HCEC 1CT (cell line): ENCODE results near the gene NKIRAS2.

Experiments
- DNase-seq: peaks from one replicate; pipeline ENCODE4 v3.0.0-alpha.2; 2017

The NKIRAS2 gene

DNA sequence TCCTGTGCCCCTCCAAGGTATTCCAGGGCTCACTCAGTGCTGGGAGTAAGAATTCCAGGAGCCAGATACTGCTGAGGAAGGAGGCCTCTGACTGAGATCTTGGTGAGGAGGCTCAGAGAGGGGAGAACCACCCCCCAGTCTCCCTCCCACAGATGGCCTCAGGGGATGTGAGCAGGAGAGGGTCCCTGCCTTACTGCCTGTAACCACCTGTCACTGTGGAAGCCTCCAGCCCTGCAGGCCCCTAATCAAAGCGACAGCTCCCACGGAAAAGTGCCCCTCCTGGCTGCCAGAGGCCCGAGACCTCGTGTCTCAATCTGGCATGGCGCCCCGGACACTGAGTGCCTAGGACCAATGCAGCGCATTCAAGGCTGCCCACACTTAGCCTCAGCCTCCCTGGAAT lies 38.2 kb downstream of the NKIRAS2 start:
- DNase-seq, result no peak

DNA sequence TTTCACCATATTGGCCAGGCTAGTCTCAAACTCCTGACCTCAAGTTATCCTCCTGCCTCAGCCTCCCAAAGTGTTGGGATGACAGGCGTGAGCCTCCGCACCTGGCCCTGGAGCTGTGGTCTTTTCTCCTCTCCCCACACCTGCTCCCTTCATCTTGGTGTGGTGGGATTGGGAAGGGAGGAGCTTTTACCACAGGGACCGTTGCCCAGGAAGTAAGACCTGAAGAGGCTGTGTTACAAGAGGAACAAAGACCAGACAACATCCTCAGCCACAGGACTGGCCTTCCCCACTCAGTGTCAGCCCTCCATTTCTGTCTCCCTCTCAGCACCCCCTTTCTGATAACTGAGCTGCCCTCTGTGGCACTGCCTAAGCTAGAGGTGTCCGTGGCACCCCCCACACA lies 39.9 kb downstream of the NKIRAS2 start:
- no peak for DNase-seq

DNA sequence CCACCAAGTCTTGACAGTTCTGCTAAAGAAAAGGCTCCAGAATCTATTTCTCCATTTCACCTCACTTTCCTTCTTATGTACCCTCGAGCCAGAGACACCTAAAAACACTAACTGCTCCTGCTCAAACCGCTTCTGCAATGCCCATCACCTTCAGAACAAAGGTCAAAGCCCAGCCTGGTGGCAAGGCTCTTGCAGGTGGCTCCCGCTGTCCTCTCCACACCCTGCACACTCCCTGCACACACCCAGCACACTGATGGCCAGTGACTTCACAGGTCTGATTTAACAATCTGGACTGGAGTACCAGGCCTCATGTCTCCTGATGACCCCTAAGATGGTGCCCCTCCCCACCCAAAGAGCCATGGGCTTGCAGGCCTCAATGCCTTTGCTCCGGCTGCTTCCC lies 40.3 kb downstream of the NKIRAS2 start:
- DNase-seq, result no peak

DNA sequence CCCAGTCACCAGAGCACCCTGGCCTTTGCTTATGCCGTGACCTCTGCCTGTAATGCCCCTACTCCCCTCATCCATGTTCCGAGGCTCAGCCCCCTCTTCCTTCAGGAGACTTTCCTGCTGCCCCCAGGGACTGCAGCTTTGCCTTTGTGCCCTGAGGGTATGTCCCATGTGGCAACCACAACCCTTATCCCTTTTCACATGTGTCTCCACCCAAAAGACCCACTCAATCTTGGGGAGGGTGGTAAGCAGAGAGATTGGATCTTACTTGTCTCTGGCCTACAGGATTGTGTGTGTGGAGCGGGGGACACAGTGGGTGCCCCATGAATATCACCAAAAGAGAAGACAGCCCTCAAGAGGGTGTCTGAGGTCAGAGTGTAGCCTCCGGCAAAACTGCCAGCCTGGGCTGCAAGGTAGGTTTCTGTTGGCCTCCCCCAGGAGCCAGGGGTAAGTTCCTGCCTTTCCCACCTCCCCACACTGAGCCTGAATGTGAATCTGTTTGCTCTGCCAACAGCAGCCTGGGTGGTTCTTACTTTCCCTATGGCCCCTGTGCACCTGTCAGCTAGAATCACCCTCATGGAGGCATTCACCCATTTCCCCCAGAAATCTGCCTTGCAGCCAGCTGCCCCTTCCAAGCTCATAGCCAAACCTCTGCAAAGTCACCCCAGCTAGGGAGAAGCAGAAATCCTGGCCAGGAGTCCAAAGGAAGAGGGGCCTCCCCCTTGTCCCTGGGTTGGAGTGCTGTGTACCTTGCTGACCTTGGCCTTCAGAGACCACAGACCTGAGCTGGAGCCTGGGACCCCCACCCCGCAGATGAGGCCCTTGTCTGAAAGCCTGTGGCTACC lies 42.0 kb downstream of the NKIRAS2 start:
- DNase-seq, result no peak

DNA sequence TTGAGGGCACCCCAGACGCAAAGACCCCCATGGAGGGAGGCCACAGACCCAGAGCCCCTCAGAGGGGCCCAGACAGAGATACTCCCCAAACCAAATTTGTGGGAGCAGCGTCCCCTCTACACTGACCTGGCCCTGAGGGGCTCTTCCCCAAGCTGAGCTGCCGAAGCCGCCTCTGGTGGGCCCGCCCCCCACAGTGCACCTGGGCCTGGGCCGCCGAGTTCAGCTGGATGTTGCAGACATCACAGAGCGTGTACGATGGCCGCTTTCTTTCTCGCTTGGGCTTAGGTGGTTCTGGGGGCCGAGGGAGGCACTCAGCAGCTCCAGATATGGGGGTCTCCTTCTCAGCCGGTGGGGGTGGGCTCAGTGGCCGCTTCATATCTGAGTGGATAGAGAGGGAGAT lies 42.8 kb downstream of the NKIRAS2 start:
- no peak for DNase-seq

DNA sequence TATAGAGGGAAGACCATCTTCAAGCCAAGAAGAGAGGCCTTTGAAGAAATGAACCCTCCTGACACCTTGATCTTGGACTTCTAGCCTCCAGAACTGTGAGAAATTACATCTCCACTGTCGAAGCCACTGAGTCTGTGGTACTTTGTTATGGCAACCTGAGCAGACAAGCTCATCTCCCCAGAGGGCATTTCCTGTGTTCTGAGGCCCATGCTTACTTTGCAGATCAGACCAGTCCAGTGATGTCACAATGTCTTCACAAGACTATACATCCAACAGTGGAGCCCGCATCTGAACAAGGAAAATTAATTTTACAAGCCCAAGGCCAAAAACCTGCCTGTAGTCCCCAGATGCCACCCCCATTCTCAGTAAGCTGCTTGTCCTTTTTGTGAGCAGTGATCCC lies 45.3 kb downstream of the NKIRAS2 start:
- DNase-seq, result no peak

DNA sequence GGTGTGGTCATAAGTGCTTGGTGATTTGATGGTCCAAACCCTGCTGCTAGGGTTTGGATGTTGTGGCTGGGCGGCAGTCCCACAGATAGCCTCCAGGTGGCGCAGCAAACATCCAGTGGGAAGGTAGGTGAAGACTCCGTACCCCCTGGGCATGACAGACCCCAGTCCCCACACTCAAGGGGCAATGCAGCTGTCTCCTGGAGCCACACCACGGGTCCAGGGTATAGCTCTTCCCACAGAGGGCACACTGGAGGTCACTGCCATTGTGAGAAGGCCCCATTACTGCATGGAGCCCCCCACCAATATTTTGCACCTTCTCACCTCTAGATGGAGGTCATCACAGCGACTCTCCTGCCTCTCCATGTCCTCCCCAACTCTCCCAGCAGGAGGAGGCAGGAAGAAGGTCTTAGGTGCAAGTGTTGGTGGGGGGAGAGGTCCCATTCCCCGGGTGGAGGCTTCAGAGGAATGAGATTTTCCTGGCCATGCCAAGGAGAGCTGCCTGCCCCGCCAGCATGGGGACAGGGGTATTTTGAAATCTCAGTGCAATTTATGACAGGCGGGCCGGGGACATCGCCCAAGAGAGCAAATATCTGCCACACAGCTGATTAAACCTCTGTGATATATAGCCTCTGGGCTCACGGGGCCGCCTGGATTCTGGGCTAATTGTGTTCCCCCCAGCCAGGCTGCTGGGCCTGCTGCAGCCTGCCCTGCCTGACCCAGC lies 47.6 kb downstream of the NKIRAS2 start:
- DNase-seq, result no peak

DNA sequence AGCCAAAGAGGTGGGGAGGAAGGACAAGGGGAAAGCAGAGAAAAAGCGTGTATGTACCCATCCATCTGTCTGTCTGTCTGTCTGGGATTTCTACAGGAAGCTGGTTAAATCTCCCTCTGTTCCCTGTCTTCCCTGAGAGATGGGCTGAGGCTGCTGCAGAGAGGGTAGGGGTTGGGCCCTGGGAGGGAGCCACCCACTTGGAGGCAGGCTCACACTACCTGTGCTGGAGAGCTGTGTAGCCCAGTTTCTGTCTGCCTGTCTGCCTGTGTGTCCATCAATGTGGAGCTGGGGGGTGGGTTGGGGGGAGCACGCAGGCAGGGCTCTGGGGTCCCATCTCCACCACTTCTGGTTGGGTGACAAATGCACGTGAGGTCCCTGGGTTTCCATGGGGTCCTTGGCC lies 49.1 kb downstream of the NKIRAS2 start:
- DNase-seq, result no peak

DNA sequence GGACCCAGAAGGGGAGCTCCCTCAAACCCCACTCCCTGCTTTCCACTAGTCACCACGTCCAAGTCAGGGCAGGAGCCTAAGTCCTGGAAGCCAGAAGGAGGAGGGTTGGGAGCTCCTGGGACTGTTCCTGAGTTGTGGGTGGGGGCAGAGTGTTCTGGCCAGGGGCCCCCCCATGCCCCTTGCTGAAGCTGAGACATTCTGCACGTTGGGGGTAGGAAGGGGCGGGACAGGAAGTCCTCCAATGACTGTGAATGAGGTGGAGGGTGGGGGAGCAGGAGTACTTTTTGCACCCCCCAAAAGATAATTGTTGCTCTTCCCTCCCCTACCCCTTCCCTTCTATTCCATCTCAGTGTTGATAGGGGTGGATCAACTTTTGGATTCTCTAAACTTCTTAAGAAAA lies 51.9 kb downstream of the NKIRAS2 start:
- no peak for DNase-seq

DNA sequence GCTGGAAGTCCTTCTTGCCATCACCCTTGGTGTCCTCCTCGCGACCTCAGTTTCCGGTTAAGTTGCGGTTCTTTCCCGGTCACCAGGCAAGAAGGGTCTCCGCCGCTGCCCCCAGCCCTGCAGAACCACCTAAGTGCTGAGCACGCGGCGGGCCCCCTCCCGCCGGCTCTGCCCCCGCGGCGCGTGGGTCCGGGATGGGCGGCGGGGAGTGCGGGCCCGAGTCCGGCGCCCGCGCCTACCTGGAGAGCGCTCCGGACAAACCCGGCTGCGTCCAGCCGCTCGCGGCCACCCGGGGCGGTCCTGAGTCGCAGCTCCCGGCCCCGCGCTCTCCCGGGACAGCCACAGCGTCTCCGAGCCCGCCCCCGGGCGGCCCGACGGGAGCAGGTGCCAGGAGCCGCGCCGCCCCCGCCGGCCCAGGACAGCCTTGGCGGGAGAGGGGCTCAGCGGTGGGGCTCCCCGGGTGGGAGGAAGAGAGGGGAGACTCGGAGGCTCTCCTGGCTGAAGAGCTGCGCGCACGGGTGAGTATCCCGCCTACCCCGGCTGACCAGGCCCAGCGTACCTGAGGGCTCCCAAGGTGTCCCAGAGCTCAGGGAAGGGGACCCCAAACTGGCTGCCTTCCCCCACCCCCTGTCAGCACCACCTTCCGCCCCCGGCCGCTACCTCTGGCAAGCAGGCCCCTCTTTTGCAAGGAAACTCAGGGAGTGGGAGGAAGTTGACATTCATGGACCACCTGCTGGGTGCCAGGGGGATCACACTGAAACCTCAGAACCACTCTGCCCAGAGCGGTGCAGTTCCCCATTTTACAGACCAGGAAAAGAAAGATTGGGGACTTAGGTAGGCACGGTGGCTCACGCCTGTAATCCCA lies 52.7 kb downstream of the NKIRAS2 start:
- DNase-seq, result no peak
